Liver (tissue), 3 donors: ENCODE data around the gene ZNF639.

Source experiments
- ATF3 ChIP-seq: IDR thresholded peaks from 2 replicates; pipeline ENCODE4 v1.6.1; 2016; ENCODE audit warnings: antibody characterized with exemption
- GABPA ChIP-seq, 2 donors: IDR thresholded peaks in 1 of 2; conservative IDR thresholded peaks in 1 of 2; 2 replicates each; pipeline ENCODE4 v1.6.1; 2016; ENCODE audit warnings: antibody characterized with exemption in 2 of 2, mild to moderate bottlenecking in 1 of 2, moderate library complexity in 1 of 2
- HNF4G ChIP-seq: IDR thresholded peaks from 2 replicates; pipeline ENCODE4 v1.6.1; 2016; ENCODE audit warnings: antibody characterized with exemption
- JUND ChIP-seq, 2 donors: IDR thresholded peaks; 2 replicates each; pipeline ENCODE4 v1.6.1; 2016; ENCODE audit warnings: antibody characterized with exemption in 2 of 2
- RAD21 ChIP-seq, 2 donors: IDR thresholded peaks; 2 replicates each; pipeline ENCODE4 v1.6.1; 2016; ENCODE audit warnings: antibody characterized with exemption in 2 of 2, mild to moderate bottlenecking in 2 of 2
- REST ChIP-seq: IDR thresholded peaks from 2 replicates; pipeline ENCODE4 v1.6.1; 2016; ENCODE audit warnings: antibody characterized with exemption, mild to moderate bottlenecking
- RXRA ChIP-seq, 2 donors: IDR thresholded peaks; 2 replicates each; pipeline ENCODE4 v1.6.1; 2017 to 2018; ENCODE audit warnings: antibody characterized with exemption in 2 of 2, mild to moderate bottlenecking in 1 of 2
- TAF1 ChIP-seq: conservative IDR thresholded peaks from 2 replicates; pipeline ENCODE4 v1.6.1; 2016; ENCODE audit warnings: antibody characterized with exemption, mild to moderate bottlenecking
- YY1 ChIP-seq: IDR thresholded peaks from 2 replicates; pipeline ENCODE4 v1.6.1; 2016; ENCODE audit warnings: antibody characterized with exemption, mild to moderate bottlenecking
- ZBTB33 ChIP-seq: IDR thresholded peaks from 2 replicates; pipeline ENCODE4 v1.6.1; 2016; ENCODE audit warnings: antibody characterized with exemption
- TF ChIP-seq, protein P1 (sequence below): fragments of 150-350 bp; IDR thresholded peaks from 2 replicates; pipeline ENCODE4 v1.5.1; 2017; ENCODE audit warnings: improper control_type of control experiment, low read depth, low read length; ENCODE audit not compliant: missing input control
- TF ChIP-seq, protein P2 (sequence below): IDR thresholded peaks from 2 replicates; pipeline ENCODE4 v1.6.1; 2016; ENCODE audit warnings: antibody characterized with exemption
- donor health status: healthy.
- donor health status: healthy.

GRCh38 chr3:179363332-179363731 lies 40.5 kb downstream of the ZNF639 start:
- TF ChIP-seq HNF4G (no peak), ZBTB33 (no peak), JUND (IDR thresholded peaks at IDR 0.05) (no peak), YY1 (no peak), REST (no peak), RAD21 (IDR thresholded peaks at IDR 0.05) (no peak), TAF1 (no peak), RXRA (IDR thresholded peaks at IDR 0.05) (no peak), ATF3 (no peak), GABPA (IDR thresholded peaks at IDR 0.05 in 1 of 2, conservative IDR thresholded peaks at IDR 0.05 in 1 of 2) (no peak)
- TF ChIP-seq, protein P1, sequence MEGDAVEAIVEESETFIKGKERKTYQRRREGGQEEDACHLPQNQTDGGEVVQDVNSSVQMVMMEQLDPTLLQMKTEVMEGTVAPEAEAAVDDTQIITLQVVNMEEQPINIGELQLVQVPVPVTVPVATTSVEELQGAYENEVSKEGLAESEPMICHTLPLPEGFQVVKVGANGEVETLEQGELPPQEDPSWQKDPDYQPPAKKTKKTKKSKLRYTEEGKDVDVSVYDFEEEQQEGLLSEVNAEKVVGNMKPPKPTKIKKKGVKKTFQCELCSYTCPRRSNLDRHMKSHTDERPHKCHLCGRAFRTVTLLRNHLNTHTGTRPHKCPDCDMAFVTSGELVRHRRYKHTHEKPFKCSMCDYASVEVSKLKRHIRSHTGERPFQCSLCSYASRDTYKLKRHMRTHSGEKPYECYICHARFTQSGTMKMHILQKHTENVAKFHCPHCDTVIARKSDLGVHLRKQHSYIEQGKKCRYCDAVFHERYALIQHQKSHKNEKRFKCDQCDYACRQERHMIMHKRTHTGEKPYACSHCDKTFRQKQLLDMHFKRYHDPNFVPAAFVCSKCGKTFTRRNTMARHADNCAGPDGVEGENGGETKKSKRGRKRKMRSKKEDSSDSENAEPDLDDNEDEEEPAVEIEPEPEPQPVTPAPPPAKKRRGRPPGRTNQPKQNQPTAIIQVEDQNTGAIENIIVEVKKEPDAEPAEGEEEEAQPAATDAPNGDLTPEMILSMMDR = no peak
- TF ChIP-seq, protein P2, sequence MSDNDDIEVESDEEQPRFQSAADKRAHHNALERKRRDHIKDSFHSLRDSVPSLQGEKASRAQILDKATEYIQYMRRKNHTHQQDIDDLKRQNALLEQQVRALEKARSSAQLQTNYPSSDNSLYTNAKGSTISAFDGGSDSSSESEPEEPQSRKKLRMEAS = no peak
